Hematopoietic multipotent progenitor cell (in vitro differentiated cells): Measurements from ENCODE around the gene AKAP11. TPM values are rescaled to one million over a fixed set of nuclear protein-coding genes. Genes with fewer than 3 reads are reported as not detected.

ENCODE experiments used
- DNase-seq, 3 donors: peaks; one replicate each; pipeline ENCODE4 v3.0.0-alpha.2; 2011 to 2015; ENCODE audit warnings: low read depth in 2 of 3, low spot score in 2 of 3
- total RNA-seq: library from RNA; depleted of rRNA; stranded (reverse); fragments of >200 nt; gene quantifications from one replicate; pipeline ENCODE4 v1.2.3, GENCODE V29; 2012

Gene AKAP11
- total RNA-seq, 1 donor = 6.7 TPM

DNA sequence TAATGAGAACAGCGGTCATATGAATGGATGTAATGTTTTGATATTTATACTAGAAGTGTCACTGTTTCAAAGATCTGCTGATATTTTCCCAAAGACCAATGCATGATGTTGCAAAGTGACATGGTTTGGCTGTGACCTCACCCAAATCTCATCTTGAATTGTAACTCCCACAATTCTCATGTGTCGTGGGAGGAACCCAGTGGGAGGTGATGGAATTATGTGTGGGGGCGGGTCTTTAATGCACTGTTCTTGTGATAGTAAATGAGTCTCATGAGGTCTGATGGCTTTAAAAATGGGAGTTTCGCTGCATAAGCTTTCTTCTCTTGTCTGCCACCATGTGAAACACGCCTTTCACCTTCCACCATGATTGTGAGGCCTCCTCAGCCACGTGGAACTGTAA, 98.3 kb downstream of the AKAP11 start:
- no peak for DNase-seq

Other genes with a start within 250 kb of the AKAP11 start
- gene DGKH, start 223.5 kb upstream of the AKAP11 start, total RNA-seq = 0.81 TPM